Ishikawa (cell line): Measurements from ENCODE around the gene DDX56.
A peak's percentile ranks its signal among the peaks of the same experiment; 100 is the strongest.

Experiments
- CEBPB ChIP-seq: IDR thresholded peaks from 2 replicates; pipeline ENCODE4 v1.6.1; 2012
- CREB1 ChIP-seq: IDR thresholded peaks from 2 replicates; pipeline ENCODE4 v1.6.1; 2012; ENCODE audit warnings: low read depth
- EGR1 ChIP-seq: IDR thresholded peaks from 2 replicates; pipeline ENCODE4 v1.6.1; 2012
- EP300 ChIP-seq: IDR thresholded peaks from 2 replicates; pipeline ENCODE4 v1.6.1; 2012; ENCODE audit warnings: borderline replicate concordance
- FOXM1 ChIP-seq: IDR thresholded peaks from 2 replicates; pipeline ENCODE4 v1.6.1; 2012; ENCODE audit warnings: low read depth, borderline replicate concordance
- MAX ChIP-seq: IDR thresholded peaks from 2 replicates; pipeline ENCODE4 v1.6.1; 2012
- NFIC ChIP-seq: IDR thresholded peaks from 2 replicates; pipeline ENCODE4 v1.6.1; 2012
- RAD21 ChIP-seq: IDR thresholded peaks from 2 replicates; pipeline ENCODE4 v1.6.1; 2012; ENCODE audit warnings: low read depth
- REST ChIP-seq: IDR thresholded peaks from 2 replicates; pipeline ENCODE4 v1.6.1; 2012; ENCODE audit warnings: low read depth, mild to moderate bottlenecking
- TAF1 ChIP-seq: IDR thresholded peaks from 2 replicates; pipeline ENCODE4 v1.6.1; 2012; ENCODE audit warnings: low read depth, mild to moderate bottlenecking
- TCF12 ChIP-seq: IDR thresholded peaks from 2 replicates; pipeline ENCODE4 v1.6.1; 2012; ENCODE audit warnings: low read depth
- TEAD4 ChIP-seq: IDR thresholded peaks from 2 replicates; pipeline ENCODE4 v1.6.1; 2012
- USF1 ChIP-seq: IDR thresholded peaks from 2 replicates; pipeline ENCODE4 v1.6.1; 2012
- YY1 ChIP-seq: IDR thresholded peaks from 2 replicates; pipeline ENCODE4 v1.6.1; 2012; ENCODE audit warnings: low read depth
- ZBTB7A ChIP-seq: IDR thresholded peaks from 2 replicates; pipeline ENCODE4 v1.6.1; 2012; ENCODE audit warnings: low read depth

Gene DDX56

GRCh38 chr7:44603193-44603592, 29.5 kb upstream of the DDX56 start:
- TF ChIP-seq CREB1 (no peak), CEBPB (no peak), NFIC (no peak)

- no peak for TF ChIP-seq TCF12
- no peak for TF ChIP-seq ZBTB7A
- TF ChIP-seq EGR1 = no peak
- no peak for TF ChIP-seq USF1
- no peak for TF ChIP-seq NFIC
- TF ChIP-seq REST = no peak
- no peak for TF ChIP-seq RAD21
- no peak for TF ChIP-seq TEAD4
- no peak for TF ChIP-seq MAX
- TF ChIP-seq CREB1 = no peak
- TF ChIP-seq EP300 = no peak
- TF ChIP-seq CEBPB = no peak
- TF ChIP-seq TAF1 = no peak
- no peak for TF ChIP-seq YY1
These were observed 28.8 kb upstream of the DDX56 start for GRCh38 chr7:44602576-44602910.

GRCh38 chr7:44599222-44599621, 25.5 kb upstream of the DDX56 start:
- TF ChIP-seq EP300 = no peak
- no peak for TF ChIP-seq FOXM1
- no peak for TF ChIP-seq TEAD4
- TF ChIP-seq CREB1 = no peak
- no peak for TF ChIP-seq USF1
- no peak for TF ChIP-seq YY1
- no peak for TF ChIP-seq TCF12
- no peak for TF ChIP-seq CEBPB
- TF ChIP-seq REST = no peak
- TF ChIP-seq MAX = no peak

- peak; percentile 89 for TF ChIP-seq CEBPB
- 0 out of 2 replicates have a peak, but pooled peaks have one; percentile 17 for TF ChIP-seq NFIC
- no peak for TF ChIP-seq TAF1
- TF ChIP-seq RAD21 = no peak
- no peak for TF ChIP-seq EGR1
- no peak for TF ChIP-seq EP300
These were observed 22.4 kb upstream of the DDX56 start for GRCh38 chr7:44595934-44596635.

- TF ChIP-seq EP300 = no peak
- no peak for TF ChIP-seq MAX
- TF ChIP-seq REST = no peak
- TF ChIP-seq CEBPB = no peak
- TF ChIP-seq TEAD4 = no peak
- no peak for TF ChIP-seq ZBTB7A
- TF ChIP-seq CREB1 = no peak
These were observed 17.2 kb upstream of the DDX56 start for GRCh38 chr7:44590910-44591309.
